Measurements from ENCODE around the gene SLC7A7. TPM values are rescaled to one million over a fixed set of nuclear protein-coding genes. Genes with fewer than 3 reads are reported as not detected.
A peak's percentile ranks its signal among the peaks of the same experiment; 100 is the strongest.
"Not testable (repeated sequence)": the region's sequence is repeated elsewhere in the genome, so short reads cannot be mapped to it uniquely, and the experiment has no call there.

The SLC7A7 gene
- total RNA-seq, 1 donor from 2014 or later, result 84.4 TPM

DNA sequence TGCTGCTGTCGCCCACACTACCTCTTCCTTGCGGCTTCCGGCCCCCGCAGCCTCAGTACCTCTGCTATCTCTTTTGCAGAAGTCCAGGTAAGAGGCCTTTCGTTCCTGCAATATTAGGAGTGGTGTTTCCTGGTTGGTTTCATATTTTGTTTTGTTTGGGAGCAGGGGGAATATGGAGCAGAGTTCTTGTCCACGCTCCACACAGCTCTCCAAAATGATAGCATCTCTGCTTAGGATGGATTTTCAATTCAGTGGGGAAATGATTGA lies 48.0 kb downstream of the SLC7A7 start:
- TF ChIP-seq CTCF (IDR thresholded peaks at IDR 0.05), result no peak
- H3K27ac ChIP-seq, result peak overlapping the region; percentile 95
- intact Hi-C loops (cut with DNase I), result no loop called here

DNA sequence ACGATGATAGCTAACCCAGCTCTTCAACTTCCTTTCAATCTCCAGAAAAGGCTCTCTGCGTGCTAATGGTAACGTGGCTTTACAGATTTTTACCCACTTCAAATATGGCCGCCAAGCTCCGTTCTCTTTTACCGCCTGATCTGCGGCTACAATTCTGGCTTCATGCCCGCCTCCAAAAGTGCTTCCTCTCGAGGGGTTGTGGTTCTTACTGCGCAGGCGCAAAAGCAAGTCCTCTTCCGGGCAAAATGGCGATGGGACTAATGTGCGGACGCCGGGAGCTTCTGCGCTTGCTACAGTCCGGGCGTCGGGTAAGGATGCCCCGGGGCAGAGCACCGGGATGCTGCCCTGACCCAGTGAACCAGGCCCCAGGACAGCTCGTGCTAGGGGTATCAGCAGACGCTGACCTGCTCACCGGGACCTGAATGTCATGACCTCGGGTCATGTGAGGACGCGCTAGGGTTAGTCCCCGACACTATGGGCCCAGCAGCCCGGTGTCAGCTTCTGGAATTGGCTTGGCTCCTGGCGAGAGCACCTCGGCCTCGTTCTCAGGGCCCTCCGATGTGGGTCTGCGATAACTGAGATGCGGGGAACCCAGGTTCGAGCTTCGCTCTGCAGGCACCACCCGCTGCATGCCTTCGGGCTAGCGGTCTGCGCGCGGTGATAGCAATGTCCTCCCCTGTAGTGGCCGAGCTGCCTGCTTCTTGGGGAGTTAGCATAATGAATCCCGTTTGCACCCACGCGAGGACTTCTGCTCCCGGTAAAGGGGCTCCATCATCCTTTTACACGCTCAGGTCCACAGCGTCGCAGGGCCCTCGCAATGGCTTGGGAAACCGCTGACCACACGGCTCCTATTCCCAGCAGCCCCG lies 48.5 kb downstream of the SLC7A7 start, which contains the start of gene OXA1L:
TSS of gene OXA1L (plus strand) at position 232 of the 866 bp plus-strand sequence. CDS start at position 246, 14 bp downstream.
- intact Hi-C loops (cut with DNase I), result no loop called here
- TF ChIP-seq CTCF (IDR thresholded peaks at IDR 0.05), result no peak

More for the DNA sequence above, 48.0 kb downstream of the SLC7A7 start:
- H3K9me3 ChIP-seq, result no peaks in the 10 kb centered on the region
- H3K4me1 ChIP-seq, result peaks cover 20% of the 10 kb centered on the region
- no peak for ATAC-seq
- H3K36me3 ChIP-seq, result peaks cover 43% of the 10 kb centered on the region
- no peak for DNase-seq
- no peaks in the 10 kb centered on the region for H3K27me3 ChIP-seq
- H3K4me3 ChIP-seq, result peak overlapping the region; percentile 96

DNA sequence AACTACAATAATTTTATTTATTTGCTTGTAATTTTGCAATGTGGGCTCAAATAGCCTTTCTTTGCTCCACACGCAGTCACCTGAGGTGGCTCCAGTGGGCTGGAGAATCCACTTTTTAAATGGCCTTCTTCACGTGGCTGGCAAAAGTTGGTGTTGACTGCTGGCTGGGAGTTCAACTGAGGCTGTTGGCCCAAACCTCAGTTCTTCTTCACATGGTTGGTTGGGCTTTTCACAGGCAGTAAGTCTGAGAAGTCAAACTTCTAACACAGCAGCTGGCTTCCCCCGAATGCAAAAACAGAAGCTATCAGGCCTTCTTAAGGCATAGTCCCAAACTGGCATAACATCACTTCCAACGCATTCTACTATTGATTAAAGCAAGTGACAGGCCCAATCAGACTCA lies 50.9 kb downstream of the SLC7A7 start:
- no peak for DNase-seq
- no peaks in the 10 kb centered on the region for H3K27me3 ChIP-seq
- no peak overlapping the region for H3K27ac ChIP-seq
- no peak for ATAC-seq
- peaks cover 11% of the 10 kb centered on the region for H3K9me3 ChIP-seq
- peaks cover 16% of the 10 kb centered on the region for H3K36me3 ChIP-seq
- peaks cover 20% of the 10 kb centered on the region for H3K4me1 ChIP-seq
- intact Hi-C loops (cut with DNase I), result no loop called here
- H3K4me3 ChIP-seq, result no peak overlapping the region
- no peak for TF ChIP-seq CTCF (IDR thresholded peaks at IDR 0.05)

More for the DNA sequence above, 48.5 kb downstream of the SLC7A7 start, which contains the start of gene OXA1L:
- Histone ChIP-seq H3K4me1 (peaks cover 20% of the 10 kb centered on the region), H3K36me3 (peaks cover 39% of the 10 kb centered on the region), H3K27ac (peak within 1 kb of the TSS; percentile 95), H3K27me3 (no peaks in the 10 kb centered on the region), H3K9me3 (peaks cover 5% of the 10 kb centered on the region), H3K4me3 (peak within 1 kb of the TSS; percentile 96)
- DNase-seq (peak; percentile 96), ATAC-seq (peak; percentile 93)

GRCh38 chr14:22761734-22762133 lies 53.5 kb downstream of the SLC7A7 start:
- Histone ChIP-seq H3K4me3 (no peak overlapping the region), H3K27me3 (no peaks in the 10 kb centered on the region), H3K27ac (no peak overlapping the region), H3K4me1 (peaks cover 10% of the 10 kb centered on the region), H3K36me3 (no peaks in the 10 kb centered on the region), H3K9me3 (peaks cover 11% of the 10 kb centered on the region)
- intact Hi-C loops (cut with DNase I), result no loop called here
- no peak for DNase-seq
- no peak for ATAC-seq
- no peak for TF ChIP-seq CTCF (IDR thresholded peaks at IDR 0.05)

DNA sequence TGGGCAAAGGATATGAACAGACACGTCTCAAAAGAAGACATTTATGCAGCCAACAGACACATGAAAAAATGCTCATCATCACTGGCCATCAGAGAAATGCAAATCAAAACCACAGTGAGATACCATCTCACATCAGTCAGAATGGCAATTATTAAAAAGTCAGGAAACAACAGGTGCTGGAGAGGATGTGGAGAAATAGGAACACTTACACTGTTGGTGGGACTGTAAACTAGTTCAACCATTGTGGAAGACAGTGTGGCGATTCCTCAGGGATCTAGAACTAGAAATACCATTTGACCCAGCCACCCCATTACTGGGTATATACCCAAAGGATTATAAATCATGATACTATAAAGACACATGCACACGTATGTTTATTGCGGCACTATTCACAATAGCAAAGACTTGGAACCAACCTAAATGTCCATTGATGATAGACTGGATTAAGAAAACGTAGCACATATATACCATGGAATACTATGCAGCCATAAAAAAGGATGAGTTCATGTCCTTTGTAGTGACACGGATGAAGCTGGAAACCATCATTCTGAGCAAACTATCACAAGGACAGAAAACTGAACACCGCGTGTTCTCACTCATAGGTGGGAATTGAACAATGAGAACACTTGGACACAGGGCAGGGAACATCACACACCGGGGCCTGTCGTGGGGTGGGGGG lies 57.1 kb downstream of the SLC7A7 start:
- H3K27ac ChIP-seq; H3K27me3 ChIP-seq; intact Hi-C loops (cut with DNase I); ATAC-seq; DNase-seq; H3K36me3 ChIP-seq; H3K4me3 ChIP-seq; H3K4me1 ChIP-seq: not testable (repeated sequence)
- peaks cover 11% of the 10 kb centered on the region for H3K9me3 ChIP-seq

DNA sequence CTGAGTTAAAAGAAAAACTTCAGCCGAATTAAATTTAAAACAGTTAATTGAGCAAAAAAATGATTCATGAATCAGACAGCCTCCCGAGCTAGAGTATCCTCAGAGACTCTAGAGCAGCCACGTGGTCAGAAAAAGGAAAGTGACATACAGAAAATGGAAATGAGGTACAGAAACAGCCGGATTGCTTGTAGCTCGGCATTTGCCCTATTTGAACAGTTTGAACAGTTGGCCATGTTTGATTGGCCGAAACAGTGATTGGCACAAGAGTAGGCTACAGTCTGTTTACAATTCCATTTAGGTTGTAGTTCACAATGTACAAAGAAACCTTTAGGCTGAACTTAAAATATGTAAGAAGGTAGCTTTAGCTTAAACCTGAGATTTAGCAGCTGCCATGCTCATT lies 61.6 kb downstream of the SLC7A7 start:
- ATAC-seq, result peak; percentile 53
- intact Hi-C loops (cut with DNase I), result no loop called here

More for the DNA sequence above, 61.6 kb downstream of the SLC7A7 start:
- no peak for DNase-seq
- Histone ChIP-seq H3K4me3 (no peak overlapping the region), H3K36me3 (no peaks in the 10 kb centered on the region), H3K4me1 (no peaks in the 10 kb centered on the region), H3K27me3 (no peaks in the 10 kb centered on the region), H3K9me3 (no peaks in the 10 kb centered on the region), H3K27ac (no peak overlapping the region)
- TF ChIP-seq CTCF (IDR thresholded peaks at IDR 0.05), result no peak
